Activated T-cell treated with anti-CD3 and anti-CD28 coated beads for 48 hours (primary cell): ENCODE results near the gene BANF1.

Experiments used
- DNase-seq: peaks from one replicate; pipeline ENCODE4 v3.0.0-alpha.2; 2020; ENCODE audit warnings: low read depth

Gene BANF1, protein sequence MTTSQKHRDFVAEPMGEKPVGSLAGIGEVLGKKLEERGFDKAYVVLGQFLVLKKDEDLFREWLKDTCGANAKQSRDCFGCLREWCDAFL

DNA sequence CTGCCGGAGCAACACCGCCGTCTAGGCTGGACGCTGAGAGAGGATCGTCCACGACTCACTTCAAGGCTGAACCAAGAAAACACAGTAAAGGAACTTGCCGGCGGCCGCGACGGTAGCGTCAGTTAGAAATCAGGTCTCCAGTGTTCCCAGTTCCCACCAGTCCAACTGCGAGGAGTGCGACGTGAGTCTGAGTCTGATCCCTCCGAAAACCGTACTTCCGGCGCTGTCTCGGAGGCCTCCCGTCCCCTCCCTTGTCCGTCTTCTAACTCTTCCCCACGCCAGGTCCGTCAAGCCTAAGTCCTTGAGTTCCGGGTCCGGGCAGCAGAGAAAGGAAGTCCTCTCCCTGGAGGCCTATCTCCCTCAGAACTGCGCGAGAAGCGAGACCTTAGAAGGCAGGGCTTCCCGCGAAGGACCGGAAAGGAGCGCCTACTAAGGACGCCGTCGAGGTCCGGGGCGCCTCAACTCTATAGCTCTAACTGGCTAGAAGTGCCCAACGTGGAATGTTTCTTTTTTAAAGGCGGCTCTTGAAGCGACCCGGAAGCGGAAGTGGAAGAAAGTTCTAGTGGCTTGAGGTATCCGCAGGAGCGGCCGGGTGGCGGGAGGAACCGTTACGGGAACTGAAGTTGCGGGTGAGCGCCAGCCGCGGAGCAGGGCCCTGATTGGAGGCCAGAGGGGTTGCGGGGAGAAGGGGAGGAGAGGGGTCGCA, at the start of gene BANF1, which contains the start of gene EIF1AD:
Gene BANF1 (plus strand): TSS at position 562 of the 706 bp plus-strand sequence. CDS start 748 bp downstream, outside the sequence.
Gene EIF1AD (minus strand): TSS at position 216 of the 706 bp plus-strand sequence. CDS start 1,768 bp downstream, outside the sequence.
- peak; percentile 91 for DNase-seq

DNA sequence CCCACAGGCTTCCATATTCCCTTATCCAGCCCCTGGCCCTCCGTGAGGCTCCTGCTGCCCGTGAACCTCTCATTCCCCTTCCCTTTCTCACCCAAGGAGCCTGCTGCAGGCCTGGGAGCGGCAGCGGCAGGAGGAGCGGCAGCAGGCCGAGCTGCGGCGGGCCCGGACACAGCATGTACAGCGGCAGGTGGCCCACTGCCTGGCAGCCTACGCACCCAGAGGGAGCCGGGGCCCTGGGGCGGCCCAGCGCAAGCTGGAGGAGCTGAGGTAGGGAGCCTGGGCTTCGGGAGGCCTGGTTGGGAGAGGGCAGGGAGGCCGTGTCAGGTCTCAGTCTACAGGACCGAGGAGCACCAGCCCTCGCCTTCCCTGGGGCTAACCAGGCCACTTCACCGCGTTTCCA, 48.8 kb upstream of the BANF1 start:
- no peak for DNase-seq

DNA sequence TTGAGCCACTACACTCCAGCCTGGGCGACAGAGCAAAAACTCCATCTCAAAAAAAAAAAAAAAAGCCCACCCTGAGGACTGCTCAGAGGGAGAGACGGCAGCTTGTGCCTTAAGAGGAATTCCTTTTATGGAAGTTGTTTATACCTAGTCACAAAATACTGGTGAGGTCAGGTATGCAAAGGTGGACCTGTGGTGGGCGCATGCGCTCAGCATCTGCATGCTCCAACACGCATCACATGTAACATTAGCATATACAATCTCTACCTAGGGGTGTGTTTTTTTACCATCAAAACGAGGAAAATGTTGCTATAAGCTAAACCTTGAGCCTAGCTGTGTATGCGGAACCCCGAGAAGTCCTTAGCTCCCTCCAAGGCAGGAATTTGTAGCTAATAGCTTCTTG, 47.5 kb upstream of the BANF1 start:
- no peak for DNase-seq

DNA sequence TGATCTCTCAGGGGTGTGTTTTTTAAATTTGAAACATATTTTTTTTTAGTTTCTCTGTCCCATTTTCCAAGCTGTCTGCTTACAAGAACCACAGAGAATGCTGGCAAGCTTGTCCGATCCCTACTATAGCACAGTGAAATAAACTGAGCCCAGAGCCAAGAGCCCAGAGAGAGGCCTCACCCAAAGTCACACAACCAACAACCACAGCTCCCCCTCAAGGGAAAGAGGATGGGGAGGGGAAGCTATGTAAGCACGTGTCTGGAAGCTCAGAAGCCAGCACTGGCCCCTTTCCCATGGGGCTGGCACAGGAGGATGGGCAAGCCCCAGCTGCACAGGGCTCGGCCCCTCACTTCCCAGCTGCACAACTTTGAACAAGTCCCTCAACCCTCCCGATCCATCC, 44.0 kb upstream of the BANF1 start:
- DNase-seq = no peak

DNA sequence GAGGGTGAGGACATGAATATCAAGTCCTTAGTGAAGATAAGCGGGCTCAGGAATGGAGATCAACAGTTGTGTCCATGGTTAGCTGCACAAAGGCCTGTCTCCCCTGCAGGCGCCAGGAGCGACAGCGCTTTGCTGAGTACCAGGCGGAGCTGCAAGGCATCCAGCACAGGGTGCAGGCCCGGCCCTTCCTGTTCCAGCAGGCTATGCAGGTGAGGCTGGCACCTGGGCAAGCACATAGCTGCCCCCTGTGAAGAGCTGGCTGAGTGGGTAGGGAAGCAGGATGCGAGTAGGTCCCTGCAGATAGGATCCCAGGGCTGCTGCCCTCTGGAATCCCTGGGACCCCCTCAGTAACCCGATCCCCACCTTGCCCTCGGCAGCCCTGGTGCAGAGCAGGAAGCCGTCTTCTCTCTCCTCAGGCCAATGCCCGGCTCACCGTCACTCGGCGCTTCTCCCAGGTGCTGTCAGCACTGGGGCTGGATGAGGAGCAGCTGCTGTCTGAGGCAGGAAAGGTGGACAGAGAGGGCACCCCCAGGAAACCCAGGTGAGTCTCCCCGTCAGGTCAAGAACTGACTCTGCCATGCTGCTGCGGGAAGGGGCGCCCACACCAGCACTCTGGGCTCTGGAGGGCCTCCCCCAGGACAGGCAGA, 43.4 kb upstream of the BANF1 start:
- DNase-seq = no peak

DNA sequence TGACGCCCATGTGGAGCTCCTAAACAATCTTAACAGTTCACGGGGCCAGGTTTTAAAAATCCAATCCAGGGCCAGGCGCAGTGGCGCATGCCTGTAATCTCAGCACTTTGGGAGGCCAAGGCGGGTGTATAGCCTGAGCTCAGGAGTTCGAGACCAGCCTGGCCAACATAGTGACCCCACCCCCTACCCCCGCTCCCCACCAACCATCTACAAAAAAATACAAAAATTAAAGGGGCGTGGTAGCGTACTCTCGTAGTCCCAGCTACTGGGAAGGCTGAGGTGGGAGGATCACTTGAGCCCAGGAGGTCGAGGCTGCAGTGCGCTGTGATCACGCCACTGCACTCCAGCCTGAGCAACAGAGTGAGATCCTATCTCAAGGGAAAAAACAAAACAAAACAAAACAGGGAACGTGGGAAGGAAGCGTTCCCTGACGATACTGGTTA, 41.5 kb upstream of the BANF1 start:
- no peak for DNase-seq

DNA sequence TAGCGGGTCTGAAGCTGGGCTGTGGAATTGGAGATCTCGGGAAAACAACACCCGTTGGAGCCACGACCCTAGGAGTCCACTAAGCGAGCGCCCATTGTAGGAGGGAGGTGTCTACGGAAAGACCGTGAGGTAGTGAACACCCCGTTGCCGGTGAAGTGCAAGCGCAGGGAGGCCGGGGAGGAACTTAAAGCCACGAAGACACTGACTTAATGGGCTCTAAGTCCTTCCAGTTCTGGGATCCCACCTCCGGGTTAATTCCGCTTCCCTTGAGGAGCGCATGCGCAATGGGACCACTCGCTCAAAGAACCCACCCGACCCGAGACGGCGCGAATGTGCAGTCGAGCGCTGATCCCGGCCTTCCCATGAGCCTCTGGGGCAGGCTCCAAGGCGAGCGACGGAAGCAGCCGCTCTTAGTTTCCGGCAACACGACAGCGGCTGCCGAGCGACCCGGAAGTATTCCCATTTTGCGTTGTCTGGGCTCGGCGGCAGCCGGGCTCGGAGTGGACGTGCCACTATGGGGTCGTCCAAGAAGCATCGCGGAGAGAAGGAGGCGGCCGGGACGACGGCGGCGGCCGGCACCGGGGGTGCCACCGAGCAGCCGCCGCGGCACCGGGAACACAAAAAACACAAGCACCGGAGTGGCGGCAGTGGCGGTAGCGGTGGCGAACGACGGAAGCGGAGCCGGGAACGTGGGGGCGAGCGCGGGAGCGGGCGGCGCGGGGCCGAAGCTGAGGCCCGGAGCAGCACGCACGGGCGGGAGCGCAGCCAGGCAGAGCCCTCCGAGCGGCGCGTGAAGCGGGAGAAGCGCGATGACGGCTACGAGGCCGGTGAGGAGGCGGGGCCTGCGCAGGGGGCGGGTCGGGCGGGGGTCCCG, 40.8 kb upstream of the BANF1 start, which contains the start of gene SART1:
Gene SART1 (plus strand): TSS at position 468 of the 874 bp plus-strand sequence. CDS start 47 bp downstream, at position 515.
- peak; percentile 92 for DNase-seq

DNA sequence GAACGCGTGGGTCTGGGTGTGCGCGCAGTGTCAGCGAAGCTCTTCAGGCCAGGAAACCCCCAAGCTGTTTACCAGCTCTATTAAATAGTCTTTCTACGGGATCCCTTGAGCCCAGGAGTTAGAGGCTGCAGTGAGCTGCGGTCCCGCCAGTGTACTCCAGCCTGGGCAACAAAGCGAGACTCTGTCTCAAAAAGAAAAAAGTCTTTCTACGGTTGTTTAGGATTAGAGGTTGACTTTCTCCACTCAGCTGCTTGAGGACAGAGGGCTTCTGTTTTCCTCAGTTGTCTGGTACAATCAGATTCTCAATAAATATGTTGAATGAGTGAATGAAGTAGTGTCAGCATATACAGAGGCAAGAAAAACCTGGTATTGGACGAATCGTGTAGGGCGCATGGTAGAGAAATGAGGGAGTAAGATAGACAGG, 40.1 kb upstream of the BANF1 start:
- DNase-seq = no peak

DNA sequence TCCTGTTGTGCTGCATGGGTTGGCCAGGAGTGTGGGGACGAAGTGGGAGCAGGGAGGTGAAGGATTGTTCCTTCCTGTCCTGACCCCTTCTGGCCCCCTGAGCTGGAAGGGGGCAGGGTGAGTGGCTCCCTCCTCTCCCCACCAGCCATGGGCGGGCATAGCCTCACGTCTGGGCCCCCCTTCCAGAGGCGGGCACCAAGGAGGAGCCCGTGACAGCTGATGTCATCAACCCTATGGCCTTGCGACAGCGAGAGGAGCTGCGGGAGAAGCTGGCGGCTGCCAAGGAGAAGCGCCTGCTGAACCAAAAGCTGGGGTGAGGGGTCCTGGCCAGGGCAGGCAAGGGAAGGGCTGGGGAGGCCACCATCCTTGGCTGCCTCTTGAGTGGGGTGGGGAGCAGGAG, 37.4 kb upstream of the BANF1 start:
- no peak for DNase-seq

DNA sequence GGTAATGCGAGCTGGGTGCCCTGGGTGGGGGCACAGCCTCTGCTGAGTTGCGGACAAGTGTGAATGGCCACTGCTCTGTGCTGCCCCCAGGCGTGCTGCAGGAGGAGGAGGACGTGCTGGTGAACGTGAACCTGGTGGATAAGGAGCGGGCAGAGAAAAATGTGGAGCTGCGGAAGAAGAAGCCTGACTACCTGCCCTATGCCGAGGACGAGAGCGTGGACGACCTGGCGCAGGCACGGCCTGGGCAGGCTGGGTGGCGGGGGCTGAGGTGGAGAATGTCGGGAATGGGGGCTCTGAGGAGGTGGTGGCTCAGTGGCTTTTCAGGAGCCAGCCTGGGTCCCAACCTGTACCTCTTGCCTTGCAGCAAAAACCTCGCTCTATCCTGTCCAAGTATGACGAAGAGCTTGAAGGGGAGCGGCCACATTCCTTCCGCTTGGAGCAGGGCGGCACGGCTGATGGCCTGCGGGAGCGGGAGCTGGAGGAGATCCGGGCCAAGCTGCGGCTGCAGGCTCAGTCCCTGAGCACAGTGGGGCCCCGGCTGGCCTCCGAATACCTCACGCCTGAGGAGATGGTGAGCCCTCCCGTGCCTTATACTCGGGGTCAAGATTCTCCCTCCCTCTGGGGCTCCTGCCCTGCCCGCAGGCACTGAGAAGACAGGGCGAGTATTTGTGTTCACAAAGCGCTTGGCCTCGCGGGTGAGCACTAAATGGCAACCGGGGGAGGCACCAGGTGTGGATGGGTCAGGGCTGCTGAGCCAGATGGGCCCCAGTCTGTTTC, 36.1 kb upstream of the BANF1 start:
- no peak for DNase-seq

DNA sequence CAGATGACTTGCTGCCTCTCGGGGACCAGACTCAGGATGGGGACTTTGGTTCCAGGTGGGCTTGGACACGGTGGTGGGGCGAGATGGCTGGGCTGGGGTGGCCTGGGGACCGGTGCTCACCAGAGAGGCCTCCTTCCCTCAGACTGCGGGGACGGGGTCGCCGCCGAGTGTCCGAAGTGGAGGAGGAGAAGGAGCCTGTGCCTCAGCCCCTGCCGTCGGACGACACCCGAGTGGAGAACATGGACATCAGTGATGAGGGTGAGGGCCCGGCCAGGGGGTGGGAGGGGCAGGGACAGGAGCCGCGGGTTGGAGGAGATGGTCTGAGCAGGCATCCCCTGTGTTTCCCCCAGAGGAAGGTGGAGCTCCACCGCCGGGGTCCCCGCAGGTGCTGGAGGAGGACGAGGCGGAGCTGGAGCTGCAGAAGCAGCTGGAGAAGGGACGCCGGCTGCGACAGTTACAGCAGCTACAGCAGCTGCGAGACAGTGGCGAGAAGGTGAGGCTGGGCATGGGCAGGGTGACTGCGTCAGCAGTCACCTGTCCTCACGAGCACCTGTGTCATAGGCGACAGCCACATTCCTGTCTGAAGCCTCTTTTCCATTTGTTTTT, 34.9 kb upstream of the BANF1 start:
- no peak for DNase-seq

DNA sequence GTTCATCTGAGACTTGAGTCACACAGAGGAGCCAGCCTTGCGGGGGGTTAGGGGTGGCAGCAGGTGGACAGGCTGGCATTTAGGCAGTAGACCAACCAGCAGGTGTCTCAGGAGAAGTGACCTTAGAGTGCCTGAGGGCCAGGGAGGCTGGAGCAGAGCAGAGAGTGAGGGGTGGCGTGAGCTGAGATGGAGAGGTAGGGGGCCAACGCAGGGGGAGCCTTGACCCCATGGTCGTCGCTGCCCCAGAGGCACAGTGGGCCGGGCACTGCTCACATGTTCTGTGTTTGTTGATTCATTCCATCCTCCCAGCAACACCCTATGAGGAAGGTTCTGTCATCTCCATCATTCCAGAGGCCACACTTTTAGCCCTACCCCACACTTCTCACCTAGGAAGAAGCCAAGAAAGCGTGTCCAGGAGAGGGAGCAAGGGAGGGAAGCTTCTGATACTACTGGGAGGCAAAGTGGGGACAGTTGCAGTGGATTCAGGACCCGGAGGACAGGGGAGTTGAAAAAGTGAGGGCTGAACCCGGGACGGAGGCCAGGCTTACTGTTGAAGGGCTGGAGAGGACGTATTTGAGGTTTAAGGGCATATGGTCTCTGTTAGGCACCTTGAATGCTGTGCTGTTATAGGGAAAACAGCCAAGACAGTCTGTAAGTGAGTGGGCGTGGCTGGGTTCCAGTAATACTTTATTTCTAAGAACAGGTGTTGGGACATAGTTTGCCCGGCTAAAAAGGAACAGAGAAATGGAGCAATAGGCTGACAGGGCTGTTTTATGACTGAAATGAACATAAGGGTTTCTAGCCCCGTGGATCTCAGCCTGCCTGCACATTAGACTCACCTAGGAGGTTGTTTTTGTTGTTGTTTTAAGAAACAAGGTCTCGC, 33.5 kb upstream of the BANF1 start:
- DNase-seq = no peak

DNA sequence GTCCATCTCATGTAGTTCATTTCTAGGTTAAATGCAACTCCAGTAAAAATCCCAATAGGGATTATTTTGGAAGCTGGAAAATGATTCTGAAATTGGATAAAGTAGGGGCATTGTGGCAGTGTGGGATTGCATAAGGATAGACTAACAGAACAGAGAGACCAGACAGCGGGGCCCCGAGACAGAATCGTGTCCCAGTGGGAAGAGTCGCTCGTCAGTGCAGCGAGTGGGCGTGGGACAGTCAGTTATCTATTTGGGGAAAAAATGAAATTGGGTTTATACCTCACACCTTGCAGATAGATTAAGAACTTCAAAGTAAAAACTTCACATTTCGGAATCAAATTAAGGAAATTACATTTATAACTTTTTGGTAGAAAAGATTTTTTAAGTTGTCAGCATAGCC, 30.2 kb upstream of the BANF1 start:
- DNase-seq = no peak

DNA sequence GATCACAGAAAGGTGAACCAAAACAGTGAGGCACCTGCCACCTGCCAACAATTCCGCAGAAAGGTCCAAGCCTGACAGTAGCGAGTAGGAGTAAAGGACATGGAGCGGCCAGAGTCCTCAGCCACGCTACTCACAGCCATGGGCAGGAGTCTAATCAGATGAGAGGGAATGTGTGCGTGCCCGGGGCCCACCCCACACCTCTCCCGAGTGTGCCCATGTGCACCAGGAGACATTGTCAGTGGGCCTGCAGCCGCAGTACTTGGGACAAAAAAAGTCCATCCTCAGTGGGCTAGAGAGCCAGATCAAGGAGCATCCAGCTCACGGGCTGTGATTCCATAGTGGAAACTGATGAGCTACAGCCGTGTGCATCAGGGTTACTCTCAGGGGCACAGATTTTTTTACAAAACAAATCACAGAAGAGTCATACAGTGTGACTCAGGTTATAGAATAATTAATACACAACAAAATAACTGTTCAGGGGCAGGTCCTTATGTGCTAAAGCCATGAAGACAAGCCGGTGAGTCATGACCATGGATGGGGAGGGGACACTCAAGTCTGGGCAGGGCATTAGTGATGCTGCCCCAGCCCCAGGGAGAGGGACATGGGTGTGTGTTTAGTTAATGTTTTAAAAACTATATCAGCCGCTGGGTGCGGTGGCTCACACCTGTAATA, 28.7 kb upstream of the BANF1 start:
- DNase-seq = no peak

DNA sequence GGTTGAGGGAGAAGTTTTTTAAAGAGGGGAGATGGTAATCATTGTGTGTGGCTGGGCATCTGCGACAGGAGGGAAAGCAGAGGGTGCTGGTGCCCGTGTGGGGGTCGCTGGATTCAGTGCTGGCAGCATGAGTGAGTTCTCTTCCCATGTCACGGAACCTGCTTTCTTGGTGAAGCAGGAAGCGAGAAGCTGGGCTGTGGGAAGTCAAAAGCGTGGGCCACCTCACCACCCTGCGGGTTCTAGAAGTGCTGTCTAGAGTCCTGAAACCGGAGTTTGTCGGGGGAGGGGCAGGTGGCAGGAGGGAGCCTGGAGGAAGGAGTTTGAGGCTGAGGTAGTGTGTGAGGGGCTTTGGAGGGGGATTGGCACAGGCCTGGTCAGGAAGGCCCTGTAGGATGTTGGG, 26.5 kb upstream of the BANF1 start:
- no peak for DNase-seq

DNA sequence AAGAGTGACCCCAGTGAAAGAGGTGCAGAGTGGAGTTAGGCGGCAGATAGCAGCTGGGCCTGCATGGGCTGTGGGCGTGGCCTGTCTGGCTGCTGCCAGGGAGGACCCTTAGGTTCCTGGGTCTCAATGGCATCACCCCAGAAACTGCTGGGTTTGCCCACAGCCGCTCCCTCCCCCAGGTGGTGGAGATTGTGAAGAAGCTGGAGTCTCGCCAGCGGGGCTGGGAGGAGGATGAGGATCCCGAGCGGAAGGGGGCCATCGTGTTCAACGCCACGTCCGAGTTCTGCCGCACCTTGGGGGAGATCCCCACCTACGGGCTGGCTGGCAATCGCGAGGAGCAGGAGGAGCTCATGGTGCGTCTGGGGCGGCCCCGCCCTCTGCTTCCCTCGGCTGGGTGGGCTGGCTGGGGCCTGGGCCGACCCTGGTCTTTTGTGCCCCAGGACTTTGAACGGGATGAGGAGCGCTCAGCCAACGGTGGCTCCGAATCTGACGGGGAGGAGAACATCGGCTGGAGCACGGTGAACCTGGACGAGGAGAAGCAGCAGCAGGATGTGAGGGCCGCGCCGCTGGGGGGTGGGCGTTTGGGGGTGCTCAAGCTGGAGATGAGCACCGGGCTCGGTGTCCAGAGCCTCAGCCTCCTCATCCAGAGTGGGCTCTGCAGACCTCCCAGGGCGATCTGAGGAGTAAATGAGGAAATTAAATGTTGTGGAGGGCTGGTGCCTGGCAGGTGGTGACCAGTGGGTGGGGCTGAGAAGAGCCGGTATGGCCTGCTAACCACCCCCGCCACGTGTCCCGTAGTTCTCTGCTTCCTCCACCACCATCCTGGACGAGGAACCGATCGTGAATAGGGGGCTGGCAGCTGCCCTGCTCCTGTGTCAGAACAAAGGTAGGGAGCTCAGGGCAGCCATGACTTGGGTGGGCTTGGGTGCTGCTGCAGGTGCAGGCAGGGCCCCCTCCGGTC, 25.8 kb upstream of the BANF1 start:
- no peak for DNase-seq

DNA sequence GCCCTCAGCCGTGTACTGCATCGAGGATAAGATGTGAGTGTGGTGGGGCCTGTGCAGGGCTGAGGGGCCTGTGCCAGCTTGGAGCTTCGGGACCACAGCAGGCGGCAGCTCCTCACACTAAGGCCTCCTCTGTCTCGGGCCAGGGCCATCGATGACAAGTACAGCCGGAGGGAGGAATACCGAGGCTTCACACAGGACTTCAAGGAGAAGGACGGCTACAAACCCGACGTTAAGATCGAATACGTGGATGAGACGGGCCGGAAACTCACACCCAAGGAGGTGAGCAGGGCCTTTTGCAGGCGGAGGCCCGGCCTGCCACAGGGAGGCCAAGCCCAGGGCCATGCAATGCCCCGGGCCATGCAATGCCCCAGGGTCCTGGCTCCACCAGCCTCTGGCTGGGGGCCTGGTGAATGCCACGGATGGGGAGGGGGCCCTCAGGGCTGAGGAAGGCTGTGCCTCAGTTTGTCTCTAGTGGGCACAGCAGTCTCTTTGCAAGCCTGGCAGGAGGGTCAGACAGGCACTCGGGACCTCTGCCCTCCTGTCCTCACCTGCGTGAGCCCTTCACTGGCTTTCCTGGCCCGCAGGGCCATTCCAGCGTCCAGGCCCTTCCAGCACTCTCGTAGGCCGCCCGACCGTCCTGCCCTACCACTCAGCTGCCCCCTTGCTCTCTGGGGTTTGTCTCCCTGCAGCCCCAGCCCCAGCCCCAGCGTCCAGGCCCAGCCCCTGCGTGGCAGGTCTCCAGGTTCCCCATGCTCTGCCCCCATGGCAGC, 24.5 kb upstream of the BANF1 start:
- no peak for DNase-seq
